Endothelial cell of hepatic sinusoid (primary cell): ENCODE results near the gene CCL25.

Experiments used
- in situ Hi-C: cut with HindIII; loops from 2 replicates; pipeline ENCODE4 v1.10.0; 2017; ENCODE audit warnings: low sequenced_read_pairs

The CCL25 gene

DNA sequence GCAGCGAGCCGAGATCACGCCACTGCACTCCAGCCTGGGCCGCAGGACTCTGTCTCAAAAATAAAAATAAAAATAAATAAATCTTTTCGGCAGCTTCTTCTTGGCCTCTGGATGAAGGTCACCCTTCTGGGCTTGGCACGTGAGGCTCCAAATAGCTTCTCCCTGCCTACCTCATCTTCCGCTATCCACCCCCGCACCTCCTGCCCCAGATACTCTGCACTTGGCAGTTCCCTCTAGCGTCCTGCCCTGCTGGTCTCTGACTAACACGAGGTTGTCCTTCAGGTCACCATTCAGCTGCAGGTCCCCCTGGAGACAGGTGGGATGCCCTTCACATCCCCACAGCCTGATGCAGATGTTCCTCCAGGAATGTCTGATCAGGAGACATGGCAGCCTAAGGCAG, 8.5 kb upstream of the CCL25 start:
- in situ Hi-C loops: no loop called here

DNA sequence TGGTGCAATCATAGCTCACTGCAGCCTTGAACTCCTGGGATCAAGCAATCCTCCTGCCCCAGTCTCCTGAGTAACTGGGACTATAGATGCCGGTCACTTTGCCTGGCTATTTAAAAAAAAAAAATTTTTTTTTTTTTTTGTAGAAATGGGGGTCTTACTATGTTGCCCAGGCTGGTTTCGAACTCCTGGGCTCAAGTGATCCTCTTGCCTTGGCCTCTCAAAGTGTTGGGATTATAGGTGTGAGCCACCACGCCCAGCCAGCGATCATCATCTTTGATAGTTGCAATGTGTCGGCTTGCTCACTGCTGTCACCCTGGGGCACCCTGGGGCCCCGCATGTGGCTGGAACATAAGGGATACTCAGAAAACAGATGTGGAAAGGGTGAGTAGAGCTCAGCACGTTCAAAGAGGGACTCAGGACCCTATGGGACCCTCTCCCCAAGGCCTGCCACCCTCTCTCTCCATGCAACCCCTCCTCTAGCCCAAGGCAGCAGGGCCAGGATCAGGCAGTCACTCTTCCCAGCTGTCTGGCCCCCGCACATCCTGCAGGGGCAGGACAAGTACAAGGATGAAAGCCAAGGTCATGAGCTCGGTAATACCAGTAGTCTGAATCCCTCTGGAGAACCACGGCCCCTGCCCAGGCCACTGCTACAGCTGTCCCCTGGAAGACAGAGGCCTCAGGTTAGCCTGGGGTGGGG, 6.5 kb upstream of the CCL25 start:
- in situ Hi-C loops: no loop called here

DNA sequence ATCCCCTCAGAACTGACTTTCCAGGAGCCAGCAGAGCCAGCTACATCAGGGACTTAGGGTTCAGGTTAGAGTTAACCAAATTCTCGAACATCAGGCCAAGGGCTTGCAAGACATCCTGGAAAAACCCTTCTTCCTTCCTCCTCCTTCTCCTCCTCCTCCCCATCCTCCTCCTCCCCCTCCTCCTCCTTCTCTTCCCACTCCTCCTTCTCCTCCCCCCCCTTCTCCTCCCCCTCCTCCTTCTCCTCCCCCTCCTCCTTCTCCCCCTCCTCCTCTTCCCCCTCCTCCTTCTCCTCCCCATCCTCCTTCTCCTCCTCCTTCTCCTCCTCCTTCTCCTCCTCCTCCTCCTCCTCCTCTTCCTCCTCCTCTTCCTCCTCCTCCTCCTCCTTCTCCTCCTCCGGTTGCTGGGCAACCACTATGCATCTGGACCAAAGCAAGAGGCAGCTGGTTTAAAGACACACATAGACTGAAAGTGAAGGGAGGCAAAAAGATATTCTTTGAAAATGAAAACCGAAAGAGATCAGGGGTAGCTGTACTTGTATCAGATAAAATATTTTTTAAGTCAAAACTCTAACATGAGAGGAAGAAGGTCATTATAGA, 5.9 kb upstream of the CCL25 start:
- in situ Hi-C loops: no loop called here

DNA sequence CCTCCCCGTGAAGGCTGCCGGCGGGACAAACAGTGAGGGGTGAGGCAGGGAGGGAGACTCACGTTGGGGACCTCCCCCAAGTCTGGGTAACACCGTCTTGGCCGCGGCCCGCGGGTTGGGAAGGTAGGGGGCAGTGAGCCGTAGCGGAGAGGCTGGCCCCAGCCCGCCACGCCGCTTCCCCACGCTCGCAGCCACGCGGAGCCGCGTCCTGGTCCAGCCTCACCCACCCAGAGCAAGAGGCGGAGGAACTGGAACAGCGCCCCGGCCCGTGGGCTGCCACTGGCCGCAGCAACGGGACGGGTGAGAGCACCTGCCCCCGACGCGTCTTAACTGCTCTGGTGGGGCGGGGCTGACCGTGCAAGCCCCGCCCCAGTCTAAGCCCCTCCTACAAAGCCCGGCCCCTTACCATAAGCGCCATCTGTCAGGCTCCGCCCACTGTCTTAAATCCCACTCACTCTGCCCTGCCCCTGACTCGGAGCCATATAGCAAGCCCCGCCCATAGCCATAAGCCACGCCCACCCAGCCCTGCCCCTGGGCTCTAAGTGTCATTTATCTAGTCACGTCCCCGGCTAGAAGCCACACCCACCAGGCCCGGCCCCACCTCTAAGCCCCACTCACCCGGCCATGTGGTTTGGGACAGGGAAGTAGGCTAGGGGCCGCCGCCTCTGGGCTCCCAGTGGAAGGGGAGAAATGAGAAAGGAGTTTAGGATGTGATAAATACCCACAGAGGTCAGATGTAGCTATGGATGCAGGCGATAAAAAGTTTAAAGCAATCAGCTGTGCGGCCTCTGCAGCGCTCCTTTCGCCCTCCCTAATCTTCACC, 2.1 kb upstream of the CCL25 start:
- in situ Hi-C loops: no loop called here

DNA sequence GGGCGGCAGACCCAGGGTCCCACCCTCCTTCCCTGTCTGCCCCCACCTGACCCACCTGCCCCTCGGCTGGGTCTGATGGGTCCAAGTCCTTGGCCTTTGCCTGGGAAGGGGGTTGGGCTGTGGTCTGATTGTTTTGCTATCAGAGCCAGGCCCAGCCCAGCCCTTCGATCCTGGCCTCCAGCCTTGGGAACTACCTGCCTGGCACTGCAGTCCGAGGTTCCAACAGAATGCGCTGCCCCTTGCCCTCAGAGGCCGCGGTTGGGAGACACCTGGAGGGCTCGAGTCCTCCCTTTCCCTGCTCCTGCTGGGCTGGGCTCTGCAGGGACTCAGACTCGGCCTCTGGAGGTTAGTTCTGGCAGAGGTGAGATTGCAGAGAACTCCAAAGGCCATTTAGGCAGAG, 1.6 kb downstream of the CCL25 start:
- in situ Hi-C loops: no loop called here

DNA sequence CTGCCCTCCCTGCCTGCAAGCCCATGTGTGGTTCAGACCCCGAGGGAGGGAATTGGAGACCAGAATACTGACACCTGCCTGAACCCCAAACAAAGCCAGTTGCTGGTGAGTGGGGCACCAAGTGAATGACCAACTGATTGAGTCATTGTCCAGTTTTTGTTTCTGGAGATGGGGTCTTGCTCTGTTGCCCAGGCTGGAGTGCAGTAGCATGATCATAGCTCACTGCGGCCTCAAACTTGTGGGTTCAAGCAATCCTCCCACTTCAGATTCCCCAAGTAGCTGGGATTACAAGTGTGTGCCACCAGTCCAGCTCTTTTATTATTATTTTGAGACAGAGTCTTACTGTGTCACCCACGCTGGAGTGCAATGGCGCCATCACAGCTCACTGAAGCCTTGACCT, 4.0 kb downstream of the CCL25 start:
- in situ Hi-C loops: no loop called here

DNA sequence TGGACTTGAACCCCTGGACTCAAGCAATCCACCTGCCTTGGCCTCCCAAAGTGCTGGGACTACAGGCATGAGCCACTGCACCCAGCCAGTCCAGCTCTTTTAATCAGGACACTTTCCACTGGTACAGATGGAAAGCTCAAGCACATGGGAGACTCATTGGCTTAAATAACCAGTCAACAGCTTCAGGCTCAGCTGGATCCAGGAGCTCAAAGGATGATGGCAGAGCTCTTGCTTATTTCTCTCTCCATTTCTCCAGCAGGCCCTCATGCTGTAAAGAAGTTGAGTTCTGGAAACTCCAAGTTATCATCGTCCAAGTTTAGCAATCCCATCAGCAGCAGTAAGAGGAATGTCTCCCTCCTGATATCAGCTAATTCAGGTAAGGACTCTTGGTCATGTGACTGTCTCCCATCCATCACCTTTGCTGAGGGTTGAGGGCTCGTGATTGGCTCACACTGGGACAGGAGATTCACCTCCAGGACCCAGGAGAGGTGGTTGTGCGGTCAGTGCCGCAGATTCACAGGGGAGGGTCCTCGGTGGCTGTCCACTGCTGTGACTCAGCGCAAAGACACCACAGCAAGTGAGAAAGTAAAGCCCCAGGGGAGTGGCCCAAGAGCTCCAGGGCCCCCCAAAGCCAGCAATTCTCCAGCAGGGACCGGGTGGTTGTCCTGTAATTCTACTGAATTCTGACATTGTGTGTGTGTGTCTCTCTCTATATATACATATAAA, 5.1 kb downstream of the CCL25 start:
- in situ Hi-C loops: no loop called here

DNA sequence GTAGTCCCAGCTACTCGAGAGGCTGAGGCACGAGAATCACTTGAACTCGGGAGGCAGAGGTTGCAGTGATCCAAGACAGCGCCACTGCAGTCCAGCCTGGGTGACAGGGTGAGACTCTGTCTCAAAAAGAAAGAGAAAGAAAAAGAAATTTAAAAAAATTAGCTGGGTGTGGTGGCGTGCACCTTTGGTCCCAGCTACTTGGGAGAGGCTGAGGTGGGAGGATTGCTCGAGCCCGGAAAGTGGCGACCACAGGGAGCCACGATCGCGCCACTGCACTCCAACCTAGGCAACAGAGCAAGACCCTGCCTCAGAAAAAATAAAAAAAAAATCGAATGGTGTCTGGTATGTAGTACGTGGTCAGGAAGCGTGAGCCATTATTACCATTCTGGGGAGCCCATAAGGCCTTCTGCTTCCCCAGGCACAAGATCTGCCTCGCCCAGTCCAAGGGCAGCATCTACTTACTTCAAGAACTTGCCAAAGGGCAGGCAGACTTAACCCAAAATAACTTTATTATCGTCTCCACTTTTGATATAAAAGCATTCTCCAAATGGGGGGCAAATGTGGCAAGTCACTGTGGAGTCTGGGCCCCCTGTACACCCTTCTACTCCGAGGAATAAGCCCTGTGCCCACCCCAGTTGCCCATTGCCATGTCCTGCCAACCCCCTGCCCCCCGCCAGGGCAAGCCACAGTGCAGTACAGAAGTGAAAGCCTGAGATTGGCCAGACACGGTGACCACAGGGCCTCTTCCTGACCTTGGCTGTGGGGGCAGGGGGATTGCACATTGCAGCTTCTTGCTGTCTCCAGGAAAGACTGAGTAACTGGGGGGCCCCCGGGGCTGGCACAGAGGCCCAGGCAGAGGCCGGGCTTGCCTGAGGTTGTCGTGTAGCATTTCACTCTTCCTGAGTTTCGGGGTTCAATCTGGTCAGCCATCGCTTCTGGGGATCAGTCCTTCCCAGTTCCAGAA, 12.6 kb downstream of the CCL25 start:
- in situ Hi-C loops: loop anchor here (5.0 kb wide), 1 partner anchor 98 kb away; no protein-coding TSS in a partner anchor

DNA sequence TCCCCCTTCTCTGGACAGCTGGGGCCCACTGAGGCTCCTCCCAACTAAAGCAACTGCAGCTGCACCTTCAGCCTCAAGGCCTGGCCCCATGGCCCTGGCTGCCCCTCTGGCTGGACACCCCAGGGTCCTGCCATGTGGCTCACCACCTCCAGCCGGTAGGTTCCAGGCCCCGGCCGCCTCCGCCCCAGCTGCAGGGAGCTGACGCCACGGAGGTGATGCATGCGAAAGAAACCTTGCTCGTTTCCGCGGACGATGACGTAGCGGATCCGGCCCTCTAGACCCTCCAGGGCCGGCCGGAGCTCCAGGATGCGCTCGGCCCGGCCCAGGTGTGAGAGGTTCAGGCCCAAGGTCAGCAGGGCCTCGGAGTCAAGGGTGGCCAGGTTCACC, 13.3 kb downstream of the CCL25 start:
- in situ Hi-C loops: no loop called here

DNA sequence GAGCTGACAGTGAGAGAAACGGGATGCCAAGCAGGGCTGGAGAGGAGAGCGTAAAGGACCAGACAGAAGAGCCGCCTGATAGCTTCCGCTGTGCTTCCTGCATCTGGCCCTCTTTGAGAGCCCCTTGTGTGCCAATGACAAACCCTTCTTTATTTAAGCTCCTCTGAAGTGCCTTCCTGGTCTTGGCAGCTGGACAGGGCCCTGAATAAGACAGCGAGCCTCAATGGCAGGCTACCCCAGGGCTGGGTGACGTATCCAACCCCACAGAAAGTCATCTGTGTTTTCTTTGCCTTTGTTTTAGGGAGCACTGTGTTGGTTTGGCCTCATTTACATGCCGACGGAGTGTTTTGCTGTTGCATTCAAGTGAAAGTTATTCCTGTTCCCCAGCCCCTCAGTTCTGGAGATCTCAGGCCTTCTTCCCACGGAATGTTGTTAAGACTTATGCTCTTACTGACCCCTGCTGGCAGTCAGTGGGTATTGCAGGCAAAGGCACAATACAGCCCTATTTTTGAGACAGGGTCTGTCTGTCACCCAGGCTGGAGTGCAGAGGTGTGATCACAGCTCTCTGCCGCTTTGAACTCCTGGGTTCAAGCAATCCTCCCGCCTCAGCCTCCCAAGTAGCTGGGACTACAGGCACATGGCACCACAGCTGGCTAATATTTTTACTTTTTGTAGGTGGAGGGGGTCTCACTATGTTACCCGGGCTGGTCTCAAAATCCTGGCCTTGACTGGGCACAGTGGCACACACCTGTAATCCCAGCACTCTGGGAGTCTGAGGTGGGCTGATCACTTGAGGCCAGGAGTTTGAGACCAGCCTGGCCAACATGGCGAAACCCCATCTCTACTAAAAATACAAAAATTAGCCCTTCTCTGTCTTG, 16.8 kb downstream of the CCL25 start:
- in situ Hi-C loops: no loop called here

DNA sequence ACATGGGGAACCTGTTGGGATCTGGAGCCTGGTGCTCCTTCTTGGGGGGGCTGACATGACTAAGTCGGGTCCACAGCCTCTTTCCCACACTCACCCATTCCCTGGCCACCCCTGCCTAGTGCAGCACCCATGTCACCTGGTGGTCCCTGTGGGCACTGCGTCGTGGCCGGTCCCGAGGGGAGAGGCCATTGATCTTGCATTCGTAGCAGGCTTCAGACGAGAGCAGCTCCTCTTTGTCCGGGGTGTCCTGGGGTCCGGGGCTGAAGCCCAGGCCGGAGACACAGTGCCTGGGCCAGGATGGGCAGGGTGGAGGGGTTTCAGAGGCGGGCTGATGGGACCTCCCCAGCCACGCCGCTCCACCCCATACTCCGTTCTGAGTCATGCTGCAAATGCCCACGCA, 19.4 kb downstream of the CCL25 start:
- in situ Hi-C loops: loop anchor here (5.0 kb wide), 2 partner anchors 35 to 75 kb away; no protein-coding TSS in a partner anchor

DNA sequence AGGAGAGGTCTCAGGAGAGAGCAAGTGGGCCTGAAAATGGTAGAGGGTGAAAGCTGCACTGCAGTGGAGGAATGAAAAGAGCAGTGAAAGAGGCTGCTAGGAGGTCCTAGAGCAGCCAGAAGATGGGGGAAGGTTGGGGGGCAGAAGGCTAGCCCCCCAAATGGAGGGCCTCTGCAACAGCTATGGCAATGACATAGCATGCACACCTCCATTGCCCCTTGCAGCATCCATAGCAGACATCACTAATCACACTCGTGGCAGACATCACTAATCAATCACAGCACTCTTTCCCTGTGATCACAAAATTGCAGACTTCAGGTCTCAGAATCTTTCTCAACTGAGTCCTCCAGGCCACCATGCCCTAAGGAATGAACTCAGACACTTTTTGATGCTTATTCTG, 21.9 kb downstream of the CCL25 start:
- in situ Hi-C loops: loop anchor here (5.0 kb wide), 2 partner anchors 33 to 77 kb away; no protein-coding TSS in a partner anchor

DNA sequence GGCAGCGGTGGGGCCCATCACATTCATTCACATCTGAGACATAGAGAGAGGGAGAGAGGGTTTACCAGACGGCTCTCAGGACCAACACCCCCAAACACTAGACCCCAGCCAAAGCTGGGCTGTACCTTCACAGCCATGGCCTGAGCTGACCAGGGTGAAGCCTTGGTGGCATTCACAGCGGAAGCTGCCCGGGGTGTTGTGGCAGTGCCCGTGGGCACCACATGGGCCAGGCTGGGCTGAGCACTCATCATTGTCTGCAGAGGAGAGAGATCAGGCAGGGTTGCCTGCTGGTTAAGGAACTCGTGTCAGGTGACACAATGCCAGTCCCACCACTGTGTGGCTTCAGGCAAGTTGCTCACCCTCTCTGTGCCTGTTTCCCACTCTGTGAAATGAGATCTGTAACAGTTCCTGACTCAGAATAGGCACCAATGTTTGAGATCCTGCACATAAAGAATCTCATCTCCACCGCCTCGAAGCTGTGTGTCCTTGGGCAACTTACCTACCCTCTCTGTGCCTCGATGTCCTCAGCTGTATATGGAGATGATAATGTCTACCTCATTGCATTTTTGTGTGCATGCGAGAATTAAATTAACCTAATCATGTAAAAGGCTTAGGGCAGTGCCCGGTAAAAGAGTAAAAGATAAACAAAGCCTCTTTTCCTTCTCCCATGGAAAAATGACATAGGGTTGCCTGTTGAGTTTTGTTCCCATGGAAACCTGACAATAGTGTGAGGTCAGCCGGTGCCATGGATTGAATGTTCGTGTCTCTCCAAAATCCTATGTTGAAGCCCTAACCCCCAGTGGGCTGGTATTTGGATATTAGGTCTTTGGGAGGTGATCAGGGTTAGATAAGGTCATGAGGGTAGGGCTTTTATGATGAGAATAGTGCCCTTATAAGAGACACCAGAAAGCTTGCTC, 22.9 kb downstream of the CCL25 start:
- in situ Hi-C loops: loop anchor here (5.0 kb wide), 1 partner anchor 48 kb away; no protein-coding TSS in a partner anchor

DNA sequence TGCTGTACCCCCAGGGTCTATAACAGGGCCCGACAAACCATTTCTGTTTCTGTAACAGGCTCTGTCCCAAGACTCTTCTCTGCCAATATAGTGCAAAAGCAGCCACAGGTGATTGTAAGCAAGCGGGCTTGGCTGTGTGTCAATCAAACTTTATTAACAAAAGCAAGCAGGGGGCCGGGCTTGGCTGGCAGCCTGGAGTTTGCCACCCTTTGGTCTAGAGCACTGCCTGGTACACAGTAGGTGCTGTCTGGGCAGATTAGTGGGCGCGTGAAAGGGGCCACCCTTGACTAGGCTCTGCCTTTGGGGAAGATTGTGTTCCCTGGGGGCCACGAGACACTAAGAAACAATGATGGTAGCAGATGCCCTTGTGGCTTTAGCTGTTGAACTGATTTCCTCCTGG, 27.4 kb downstream of the CCL25 start:
- in situ Hi-C loops: loop anchor here (5.0 kb wide), 1 partner anchor 53 kb away; no protein-coding TSS in a partner anchor

DNA sequence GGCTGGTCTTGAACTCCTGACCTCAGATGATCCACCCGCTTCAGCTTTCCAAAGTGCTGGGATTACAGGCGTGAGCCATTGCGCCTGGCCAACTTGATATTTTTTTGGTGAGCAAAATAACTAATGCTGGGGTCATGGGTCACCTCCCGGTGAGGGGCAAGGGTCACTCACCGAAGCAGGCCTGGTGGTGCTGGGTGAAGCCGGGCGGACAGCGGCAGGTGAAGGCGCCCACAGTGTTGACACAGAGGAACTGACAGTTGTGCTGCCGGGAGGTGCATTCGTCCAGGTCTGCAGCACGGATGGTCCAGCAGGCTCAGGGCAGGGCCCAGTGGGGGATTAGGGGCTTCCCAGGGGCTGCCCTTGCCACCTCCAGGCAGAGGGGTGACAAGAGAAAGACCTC, 28.3 kb downstream of the CCL25 start:
- in situ Hi-C loops: no loop called here

DNA sequence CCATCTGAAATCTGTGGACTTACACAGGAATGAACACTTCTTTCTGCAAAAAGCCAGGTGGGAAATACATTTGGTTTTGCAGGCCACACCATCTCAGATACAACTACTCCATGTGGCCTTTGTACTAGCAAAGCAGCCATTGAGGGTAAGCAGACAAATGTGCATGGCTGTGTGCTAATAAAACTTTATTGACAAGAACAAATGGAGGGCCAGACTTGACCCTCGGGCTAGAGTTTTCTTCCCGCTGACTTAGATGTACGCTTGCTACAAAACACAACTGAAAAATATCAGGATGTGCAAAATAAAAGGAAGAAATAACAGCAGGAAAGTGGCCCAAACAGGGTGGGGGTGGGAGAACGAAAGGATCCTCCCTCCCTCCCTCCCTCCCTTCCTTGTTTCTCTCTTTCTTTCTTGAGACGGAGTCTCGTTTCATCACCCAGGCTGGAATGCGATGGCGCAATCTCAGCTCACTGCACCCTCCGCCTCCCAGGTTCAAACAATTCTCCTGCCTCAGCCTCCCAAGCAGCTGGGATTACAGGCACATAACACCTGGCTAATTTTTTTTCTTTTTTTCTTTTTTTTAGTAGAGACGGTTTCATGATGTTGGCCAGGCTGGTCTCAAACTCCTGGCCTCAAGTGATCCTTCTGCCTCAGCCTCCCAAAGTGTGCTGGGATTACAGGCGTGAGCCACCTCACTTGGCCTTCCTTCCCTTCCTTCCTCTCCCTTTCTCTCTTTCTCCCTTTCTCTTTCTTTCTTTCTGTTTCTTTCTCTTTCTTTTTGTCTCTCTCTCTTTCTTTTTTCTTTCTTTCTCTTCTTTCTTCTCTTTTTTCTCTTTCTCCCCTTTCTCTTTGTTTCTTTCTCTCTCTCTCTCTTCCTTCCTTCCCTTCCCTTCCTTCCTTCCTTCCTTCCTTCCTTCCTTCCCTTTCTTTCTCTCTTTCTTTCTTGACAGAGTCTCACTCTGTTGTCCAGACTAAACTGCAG, 29.3 kb downstream of the CCL25 start:
- in situ Hi-C loops: no loop called here

DNA sequence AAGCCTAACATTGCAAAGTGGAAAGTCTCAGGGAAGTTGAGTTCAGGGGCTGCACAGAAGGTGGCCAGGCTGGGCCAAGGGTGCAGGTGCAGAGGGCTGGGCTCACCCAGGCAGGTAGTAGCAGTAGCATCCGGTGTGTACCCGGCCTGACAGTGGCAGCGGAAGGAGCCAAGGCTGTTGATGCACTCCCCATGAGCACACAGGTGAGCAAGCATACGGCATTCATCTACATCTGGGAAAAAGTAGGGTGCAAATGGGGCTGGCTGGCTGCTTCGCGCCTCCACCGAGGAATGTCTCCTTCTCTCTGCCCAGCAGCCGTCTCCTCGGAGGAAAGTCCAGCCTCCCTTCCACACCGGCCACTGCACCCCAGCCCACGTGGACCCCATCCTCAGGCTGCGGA, 30.6 kb downstream of the CCL25 start:
- in situ Hi-C loops: no loop called here
